Right atrium auricular region (tissue), 2 donors: ENCODE measurements around the gene A3GALT2. TPM values are rescaled to one million over a fixed set of nuclear protein-coding genes. Genes with fewer than 3 reads are reported as not detected.
A peak's percentile ranks its signal among the peaks of the same experiment; 100 is the strongest.

Source experiments
- DNase-seq: peaks from one replicate; pipeline ENCODE4 v3.0.0-alpha.2; 2019; ENCODE audit warnings: low spot score
- H3K27ac ChIP-seq, 2 donors: fragments of 200-600 bp; sonication (generic); 1 replicate in 1 of 2; 2 replicates in 1 of 2; pipeline ENCODE4 v1.5.1; 2016 to 2019
- H3K27me3 ChIP-seq, 2 donors: fragments of 200-600 bp; sonication (generic); one replicate each; pipeline versions ENCODE4 v1.5.1 to v1.6.0; 2017 to 2019
- H3K36me3 ChIP-seq: fragments of 200-600 bp; sonication (generic); one replicate; pipeline ENCODE4 v1.5.1; 2016
- H3K4me1 ChIP-seq, 2 donors: fragments of 200-600 bp; sonication (generic); one replicate each; pipeline versions ENCODE4 v1.5.1 to v1.6.0; 2017 to 2019
- H3K4me3 ChIP-seq, 2 donors: fragments of 200-600 bp; sonication (generic); 1 replicate in 1 of 2; 2 replicates in 1 of 2; pipeline ENCODE4 v1.5.1; 2017 to 2019; ENCODE audit warnings: mild to moderate bottlenecking in 1 of 2, moderate library complexity in 1 of 2
- H3K9me3 ChIP-seq, 2 donors: fragments of 200-600 bp; sonication (generic); one replicate each; pipeline ENCODE4 v1.5.1; 2019
- total RNA-seq, 2 donors: library from RNA; depleted of rRNA; stranded (reverse); fragments of >200 nt; gene quantifications; one replicate each; pipeline ENCODE4 v1.1.0, GENCODE V29; 2016
- TF ChIP-seq, protein P1 (sequence below), 2 donors: fragments of 200-600 bp; sonication (generic); IDR thresholded peaks; one replicate each; pipeline ENCODE4 v1.5.1; 2019; ENCODE audit warnings: antibody characterized with exemption in 2 of 2

A3GALT2 gene
- total RNA-seq, 2 donors from 2014 or later = not detected

DNA sequence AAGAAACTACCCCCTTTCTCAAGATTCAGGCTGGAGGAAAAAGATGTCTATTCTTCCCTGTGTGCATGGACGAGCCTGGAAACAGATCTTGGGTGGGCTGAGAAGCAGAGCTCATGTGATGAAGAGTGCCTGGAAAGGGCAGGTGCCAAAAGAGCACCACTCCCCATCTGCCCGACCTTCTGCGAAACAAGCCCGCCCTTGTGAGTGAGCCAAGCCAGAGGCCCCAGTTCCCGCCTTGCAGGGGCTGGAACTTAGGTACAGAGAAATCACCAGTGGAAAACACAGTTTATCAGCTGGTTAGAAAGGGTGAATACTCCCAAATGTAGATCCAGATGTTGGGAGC lies 26.7 kb upstream of the A3GALT2 start:
- no peaks in the 10 kb centered on the region for H3K9me3 ChIP-seq
- DNase-seq = peak; percentile 83
- peak overlapping the region; percentile 97 to 98 for H3K4me3 ChIP-seq
- peaks cover 0 to 71% of the 10 kb centered on the region in 2 donors for H3K4me1 ChIP-seq
- no peaks in the 10 kb centered on the region for H3K27me3 ChIP-seq
- TF ChIP-seq, protein P1, sequence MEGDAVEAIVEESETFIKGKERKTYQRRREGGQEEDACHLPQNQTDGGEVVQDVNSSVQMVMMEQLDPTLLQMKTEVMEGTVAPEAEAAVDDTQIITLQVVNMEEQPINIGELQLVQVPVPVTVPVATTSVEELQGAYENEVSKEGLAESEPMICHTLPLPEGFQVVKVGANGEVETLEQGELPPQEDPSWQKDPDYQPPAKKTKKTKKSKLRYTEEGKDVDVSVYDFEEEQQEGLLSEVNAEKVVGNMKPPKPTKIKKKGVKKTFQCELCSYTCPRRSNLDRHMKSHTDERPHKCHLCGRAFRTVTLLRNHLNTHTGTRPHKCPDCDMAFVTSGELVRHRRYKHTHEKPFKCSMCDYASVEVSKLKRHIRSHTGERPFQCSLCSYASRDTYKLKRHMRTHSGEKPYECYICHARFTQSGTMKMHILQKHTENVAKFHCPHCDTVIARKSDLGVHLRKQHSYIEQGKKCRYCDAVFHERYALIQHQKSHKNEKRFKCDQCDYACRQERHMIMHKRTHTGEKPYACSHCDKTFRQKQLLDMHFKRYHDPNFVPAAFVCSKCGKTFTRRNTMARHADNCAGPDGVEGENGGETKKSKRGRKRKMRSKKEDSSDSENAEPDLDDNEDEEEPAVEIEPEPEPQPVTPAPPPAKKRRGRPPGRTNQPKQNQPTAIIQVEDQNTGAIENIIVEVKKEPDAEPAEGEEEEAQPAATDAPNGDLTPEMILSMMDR (IDR thresholded peaks at IDR 0.05) = no peak
- H3K36me3 ChIP-seq = peaks cover 13% of the 10 kb centered on the region
- H3K27ac ChIP-seq = peak overlapping the region; percentile 99 to 100

DNA sequence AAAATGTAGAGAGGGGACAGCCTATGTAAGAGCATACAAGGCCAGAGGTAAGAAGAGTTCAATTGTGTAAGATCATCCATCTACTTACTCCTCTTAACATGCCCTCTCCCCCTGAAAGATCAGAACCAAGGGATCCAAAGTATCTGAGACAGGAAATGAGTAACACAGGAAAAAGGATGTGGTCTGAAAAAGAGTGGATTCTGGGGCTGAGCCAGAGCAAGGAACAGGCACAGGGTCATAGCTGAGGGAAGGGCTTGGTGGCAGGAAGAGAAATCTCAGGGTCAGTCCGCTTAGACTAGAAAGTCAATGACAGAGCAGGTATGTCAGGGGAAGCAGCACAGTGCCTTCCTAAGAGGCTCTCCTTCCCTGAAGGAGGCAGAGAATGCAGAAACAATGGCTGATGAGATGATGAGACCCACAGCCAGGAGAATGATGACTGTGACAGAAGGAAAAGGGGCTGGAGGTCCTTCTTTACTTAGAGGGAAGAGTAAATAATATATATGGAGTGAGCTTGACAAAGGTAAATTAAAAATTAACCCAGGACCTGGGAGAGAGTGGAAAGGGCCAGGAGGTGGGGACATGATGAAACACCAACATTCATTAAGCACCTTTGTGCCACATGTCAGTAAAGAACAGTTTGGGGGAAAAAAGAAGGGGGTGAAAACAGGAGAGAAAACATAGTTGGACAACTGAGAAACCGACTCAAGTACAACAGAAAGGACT lies 26.2 kb upstream of the A3GALT2 start:
- DNase-seq = peak; percentile 89
- no peaks in the 10 kb centered on the region for H3K9me3 ChIP-seq
- peaks cover 17% of the 10 kb centered on the region for H3K36me3 ChIP-seq
- TF ChIP-seq, protein P1 (IDR thresholded peaks at IDR 0.05) = no peak
- H3K4me3 ChIP-seq = peak overlapping the region; percentile 97 to 98
- H3K27me3 ChIP-seq = no peaks in the 10 kb centered on the region
- peaks cover 0 to 76% of the 10 kb centered on the region in 2 donors for H3K4me1 ChIP-seq
- H3K27ac ChIP-seq = peak overlapping the region; percentile 99 to 100

DNA sequence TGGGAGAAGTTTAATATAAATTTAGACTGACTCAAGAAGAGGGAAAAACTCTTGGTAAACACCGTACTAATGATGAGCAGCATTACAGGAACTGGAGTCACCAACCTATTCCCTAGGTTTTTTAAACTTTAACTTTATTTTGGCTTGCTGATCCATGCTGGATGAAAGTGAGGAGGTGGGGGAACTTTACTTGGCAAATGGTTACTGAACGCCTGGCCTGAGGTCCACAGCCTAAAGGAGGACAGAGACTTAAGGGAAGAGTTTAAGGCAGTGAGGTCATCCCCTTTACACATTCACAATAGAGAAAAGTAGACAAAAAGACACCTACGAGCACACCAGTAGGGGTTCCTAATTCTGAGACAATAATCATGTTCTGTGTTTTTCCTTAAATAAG lies 25.6 kb upstream of the A3GALT2 start:
- Histone ChIP-seq H3K27me3 (no peaks in the 10 kb centered on the region), H3K4me1 (peaks cover 0 to 82% of the 10 kb centered on the region in 2 donors), H3K27ac (peak overlapping the region; percentile 99 to 100), H3K36me3 (peaks cover 17% of the 10 kb centered on the region), H3K4me3 (peak overlapping the region; percentile 13 to 98), H3K9me3 (no peaks in the 10 kb centered on the region)
- TF ChIP-seq, protein P1 (IDR thresholded peaks at IDR 0.05) = no peak
- DNase-seq = no peak

DNA sequence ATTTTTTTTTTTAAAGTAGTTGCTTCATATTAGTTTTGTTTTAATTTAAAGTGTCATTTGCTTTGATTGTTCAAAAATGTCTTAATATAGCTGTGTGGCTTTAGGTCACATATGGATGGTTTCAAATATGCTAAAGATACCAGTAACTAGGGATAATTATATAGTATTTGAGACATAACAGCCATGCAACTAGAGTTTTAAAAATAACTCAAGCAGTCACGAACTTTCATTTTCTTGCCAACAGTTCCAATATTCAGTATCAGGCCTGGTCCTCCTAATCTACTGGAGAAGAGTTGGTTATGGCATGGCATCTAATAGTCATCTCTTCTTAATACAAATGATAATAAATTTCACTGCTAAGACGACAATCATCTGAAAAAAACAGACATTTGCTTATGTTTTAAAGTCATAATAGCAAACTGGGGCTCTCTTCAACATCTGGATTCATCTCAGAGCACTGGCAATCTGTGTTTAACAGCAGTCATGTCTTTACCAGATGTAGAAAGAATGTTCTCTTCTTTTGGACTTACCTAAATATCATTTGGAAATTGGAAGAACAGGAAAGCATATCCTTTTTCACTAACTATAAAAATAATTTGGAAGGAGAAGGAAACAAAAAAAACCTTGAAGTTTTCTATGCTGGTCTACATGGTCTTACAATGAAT lies 24.1 kb upstream of the A3GALT2 start:
- TF ChIP-seq, protein P1 (IDR thresholded peaks at IDR 0.05) = no peak
- H3K4me1 ChIP-seq = peaks cover 0 to 88% of the 10 kb centered on the region in 2 donors
- H3K36me3 ChIP-seq = peaks cover 21% of the 10 kb centered on the region

DNA sequence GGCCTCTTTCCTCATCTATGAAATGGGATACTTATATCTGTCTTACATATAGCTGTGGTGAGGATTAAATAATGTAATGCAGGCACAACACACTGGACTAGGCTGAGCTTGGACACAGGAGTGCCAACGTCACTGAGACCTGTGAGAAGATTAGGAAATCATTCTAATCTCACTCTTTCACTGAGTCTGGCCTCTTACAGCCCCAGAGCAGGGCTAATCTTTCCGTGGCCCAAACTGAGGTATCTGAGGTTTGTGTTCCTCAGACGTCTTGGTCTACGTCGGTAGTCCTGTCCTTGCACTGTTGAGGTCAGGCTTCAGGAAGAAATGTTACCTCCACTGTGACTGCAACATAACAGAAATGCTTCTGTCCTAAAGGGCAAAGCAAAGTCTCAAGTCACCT lies 22.6 kb upstream of the A3GALT2 start:
- H3K27ac ChIP-seq = peak overlapping the region; percentile 99 to 100
- H3K36me3 ChIP-seq = peaks cover 21% of the 10 kb centered on the region
- TF ChIP-seq, protein P1 (IDR thresholded peaks at IDR 0.05) = no peak
- H3K27me3 ChIP-seq = no peaks in the 10 kb centered on the region
- DNase-seq = no peak
- no peaks in the 10 kb centered on the region for H3K9me3 ChIP-seq
- peaks cover 0 to 99% of the 10 kb centered on the region in 2 donors for H3K4me1 ChIP-seq
- H3K4me3 ChIP-seq = no peak overlapping the region

More for the DNA sequence above, 24.1 kb upstream of the A3GALT2 start:
- Histone ChIP-seq H3K27me3 (no peaks in the 10 kb centered on the region), H3K4me3 (no peak overlapping the region), H3K27ac (peak overlapping the region; percentile 99 to 100), H3K9me3 (no peaks in the 10 kb centered on the region)
- no peak for DNase-seq
